NCI-H446 (cell line): Measurements from ENCODE around the gene AKNAD1.
"Not testable (repeated sequence)": the region's sequence is repeated elsewhere in the genome, so short reads cannot be mapped to it uniquely, and the experiment has no call there.

Experiments used
- DNase-seq, 2 experiments: peaks; one replicate each; lab custom pipeline; 2025; lab: John Stamatoyannopoulos, UW

The AKNAD1 gene

GRCh38 chr1:108856994-108857393 is at the start of gene AKNAD1:
TSS of gene AKNAD1 (minus strand) at chr1:108857094. CDS start at chr1:108852664, 4,430 bp downstream.
- no peak for DNase-seq

DNA sequence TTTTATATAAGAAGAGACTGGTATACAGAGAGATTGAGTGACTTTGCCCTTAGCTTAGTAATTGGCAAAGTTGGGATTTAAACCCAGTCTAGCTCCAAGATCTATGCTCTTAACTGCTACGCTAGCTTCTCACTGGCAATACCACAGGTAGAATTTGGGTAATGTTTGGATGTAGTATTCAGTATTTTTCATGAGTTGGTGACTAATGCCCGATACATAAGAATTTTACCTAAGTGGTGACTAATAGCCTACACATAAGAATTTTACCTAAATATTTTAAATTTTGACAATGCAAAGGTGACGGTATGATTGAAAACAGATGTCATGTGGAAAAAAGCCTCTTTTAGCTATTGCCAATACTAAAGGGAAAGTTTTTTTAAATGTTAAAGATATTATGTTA is 44.2 kb upstream of the AKNAD1 start:
- DNase-seq, result no peak

DNA sequence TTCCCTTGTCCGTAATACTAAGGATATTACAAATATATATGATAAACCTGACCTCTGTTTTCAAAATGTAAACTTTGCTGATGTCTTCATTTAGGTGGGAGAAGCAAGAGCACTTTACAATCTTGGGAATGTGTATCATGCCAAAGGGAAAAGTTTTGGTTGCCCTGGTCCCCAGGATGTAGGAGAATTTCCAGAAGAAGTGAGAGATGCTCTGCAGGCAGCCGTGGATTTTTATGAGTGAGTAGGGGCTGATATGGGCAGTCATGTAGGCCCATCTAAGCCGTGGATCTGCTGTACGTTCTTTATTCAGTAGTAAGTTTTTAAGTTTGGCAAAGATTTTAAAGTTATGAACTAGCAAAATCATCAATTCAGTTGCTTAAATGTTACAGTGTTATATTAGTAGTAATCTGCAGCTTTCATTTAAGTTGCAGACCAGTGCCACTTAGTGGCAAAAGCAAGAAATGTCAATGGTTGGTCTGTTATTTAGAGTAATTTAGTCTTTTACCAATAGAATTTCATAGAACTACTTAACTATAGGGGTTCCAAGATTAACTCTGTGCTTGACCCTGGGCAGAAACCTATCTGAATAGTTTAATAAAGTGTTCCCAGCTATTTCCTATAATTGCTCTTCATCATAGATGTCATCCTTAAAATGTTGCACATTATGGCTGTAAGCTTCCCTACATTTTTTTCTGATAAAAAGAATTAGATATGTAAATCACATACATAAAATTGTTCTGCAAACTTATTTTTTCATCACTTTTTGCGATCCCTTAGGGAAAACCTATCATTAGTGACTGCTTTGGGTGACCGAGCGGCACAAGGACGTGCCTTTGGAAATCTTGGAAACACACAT is 41.2 kb upstream of the AKNAD1 start:
- DNase-seq, result peak; percentile 26 to 78

- DNase-seq, result peak in 1 of 2 experiments; percentile 32
Measured at GRCh38 chr1:108896146-108897145, 39.6 kb upstream of the AKNAD1 start.

- peak; percentile 27 to 34 for DNase-seq
Measured at GRCh38 chr1:108893141-108893530, 36.2 kb upstream of the AKNAD1 start.

DNA sequence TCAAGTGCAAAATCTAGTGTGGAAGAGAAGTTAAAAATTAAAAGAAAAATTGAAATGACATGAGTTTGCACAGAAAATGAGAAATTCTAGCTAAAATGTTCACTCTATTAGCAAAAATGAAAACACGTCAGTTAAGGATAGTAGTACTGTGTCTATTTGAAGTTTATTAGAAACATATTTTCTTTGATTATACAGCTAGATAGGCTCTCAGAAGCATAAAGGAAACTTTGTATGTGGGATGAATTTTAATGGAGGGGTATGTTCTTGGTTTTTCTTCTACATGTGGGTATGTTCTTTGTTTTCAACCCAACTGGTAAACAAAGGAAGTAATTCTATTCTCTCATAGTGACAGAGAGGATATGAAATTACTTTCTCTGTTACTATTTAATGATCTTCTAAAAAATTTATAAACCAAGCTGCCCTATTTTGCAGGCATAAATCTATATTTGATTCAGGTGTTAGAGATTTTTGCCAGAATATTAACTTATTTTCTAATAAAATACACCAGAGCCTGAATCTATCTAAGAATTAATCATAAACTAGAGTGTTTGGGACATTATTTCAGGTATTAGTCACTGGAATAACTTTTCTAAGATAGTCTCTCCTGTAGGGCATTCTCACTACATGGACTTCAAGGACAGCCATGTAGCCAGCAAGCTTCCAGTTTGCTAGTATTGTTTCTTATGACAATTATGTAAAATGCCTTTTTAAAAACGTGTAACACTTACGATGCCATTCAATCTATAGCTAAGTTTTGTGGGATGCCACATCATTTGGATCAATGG is 35.7 kb upstream of the AKNAD1 start:
- DNase-seq, result no peak

- no peak for DNase-seq
Measured at GRCh38 chr1:108889706-108890384, 33.0 kb upstream of the AKNAD1 start.

DNA sequence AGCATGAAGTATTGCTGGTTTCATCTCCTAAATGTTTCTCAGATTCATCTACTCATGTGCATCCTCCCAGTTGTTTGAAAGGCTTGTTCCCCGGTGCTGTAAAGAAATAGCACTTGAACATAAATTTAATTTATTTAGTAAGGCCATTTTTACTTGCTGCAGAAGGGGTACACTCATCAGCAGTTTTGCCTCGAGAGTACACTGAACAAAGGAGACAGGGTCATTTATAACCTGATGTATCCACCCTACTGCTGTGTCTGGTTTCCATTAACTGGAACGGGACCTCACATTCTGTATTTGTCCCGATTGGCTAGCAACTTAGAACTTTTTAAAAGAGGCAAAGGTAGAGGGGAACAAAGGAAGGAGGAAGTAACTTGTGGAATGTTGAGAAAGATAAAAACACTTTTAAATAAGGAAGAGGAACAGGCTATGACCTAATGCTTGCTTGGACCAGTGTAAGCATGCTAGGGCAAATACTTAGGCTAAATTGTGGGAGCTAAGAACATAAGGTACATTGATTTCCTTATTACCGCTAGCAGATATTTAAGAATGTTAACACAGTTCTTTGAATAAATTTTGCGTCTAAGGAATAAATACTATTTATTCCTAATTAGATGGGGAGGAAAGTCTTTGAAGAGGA is 32.2 kb upstream of the AKNAD1 start:
- DNase-seq, result not testable (repeated sequence)

DNA sequence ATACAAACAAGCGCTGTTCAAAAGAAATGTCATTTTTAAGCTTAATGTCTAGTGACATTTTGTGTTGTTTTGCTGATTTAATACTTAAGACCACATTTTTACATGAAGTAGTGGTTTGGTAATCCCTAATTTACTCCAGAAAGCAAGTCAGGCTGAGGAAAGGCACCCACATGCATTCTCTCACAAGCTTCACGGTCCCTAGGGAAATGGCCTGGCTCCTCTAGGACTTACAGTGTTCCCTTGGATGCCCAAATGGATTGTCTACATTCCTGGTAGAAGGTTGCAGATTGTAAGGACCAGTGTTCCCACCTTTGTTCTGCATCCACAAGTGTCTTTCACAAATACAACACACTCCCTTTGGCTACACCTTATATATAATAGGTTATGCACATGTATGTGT is 29.4 kb upstream of the AKNAD1 start:
- no peak for DNase-seq

- no peak for DNase-seq
Measured at GRCh38 chr1:108884968-108885367, 28.1 kb upstream of the AKNAD1 start.

DNA sequence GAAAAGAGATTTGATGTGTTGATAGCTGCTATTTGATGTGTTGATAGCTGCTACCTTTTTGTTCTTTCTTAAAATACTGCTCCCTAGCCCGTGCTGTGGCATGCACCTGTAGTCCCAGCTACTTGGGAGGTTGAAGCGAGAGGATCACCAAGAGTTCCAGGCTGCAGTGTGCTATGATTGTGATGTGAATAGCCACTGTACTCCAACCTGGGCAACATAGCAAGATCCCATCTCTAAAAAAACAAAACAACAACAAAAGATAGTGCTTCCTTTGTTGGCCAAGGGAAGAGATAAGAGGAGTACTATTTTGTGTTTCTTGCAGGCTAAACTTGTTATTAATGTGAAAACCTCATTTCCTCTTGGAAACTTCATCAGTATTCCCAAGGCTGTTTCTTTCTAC is 25.9 kb upstream of the AKNAD1 start:
- no peak for DNase-seq

GRCh38 chr1:108881369-108881768 is 24.5 kb upstream of the AKNAD1 start:
- DNase-seq, result peak in 1 of 2 experiments; percentile 10

GRCh38 chr1:108880850-108881249 is 24.0 kb upstream of the AKNAD1 start:
- no peak for DNase-seq

- DNase-seq, result peak in 1 of 2 experiments; percentile 24
Measured at GRCh38 chr1:108878678-108879077, 21.8 kb upstream of the AKNAD1 start.

DNA sequence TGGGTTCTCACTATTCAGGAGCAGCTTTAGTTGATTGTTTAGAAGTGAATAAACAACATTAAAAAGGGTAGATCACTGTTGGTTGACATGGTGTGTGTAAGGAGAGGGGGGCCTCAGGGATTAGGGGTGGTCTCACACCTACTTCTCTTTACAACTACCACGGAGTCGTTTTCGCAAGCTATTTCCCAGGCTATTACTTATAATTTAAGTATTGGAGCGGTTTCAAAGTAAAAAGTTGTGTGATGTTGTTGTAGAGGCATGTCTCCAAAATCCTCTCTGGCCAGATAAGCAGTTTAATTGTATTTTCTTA is 21.2 kb upstream of the AKNAD1 start:
- no peak for DNase-seq

GRCh38 chr1:108877348-108878159 is 20.7 kb upstream of the AKNAD1 start:
- no peak for DNase-seq

GRCh38 chr1:108871050-108871724 is 14.3 kb upstream of the AKNAD1 start:
- no peak for DNase-seq

GRCh38 chr1:108865316-108865910 is 8.5 kb upstream of the AKNAD1 start:
- no peak for DNase-seq

GRCh38 chr1:108863984-108864383 is 7.1 kb upstream of the AKNAD1 start:
- DNase-seq, result no peak
